HepG2 (cell line): Measurements from ENCODE around the gene TMTC2. TPM values are rescaled to one million over a fixed set of nuclear protein-coding genes. Genes with fewer than 3 reads are reported as not detected.

Source experiments
- BRD4 ChIP-seq: sonication (generic); formaldehyde crosslinking; IDR thresholded peaks from 2 replicates; pipeline ENCODE4 v1.4.0; 2020; ENCODE audit warnings: missing genetic modification reagents
- CAMTA2 ChIP-seq: sonication (generic); formaldehyde crosslinking; IDR thresholded peaks from 2 replicates; pipeline ENCODE4 v1.4.0; 2020; ENCODE audit warnings: mild to moderate bottlenecking, missing genetic modification reagents, borderline replicate concordance
- CBX1 ChIP-seq: IDR thresholded peaks from one replicate; pipeline ENCODE4 v1.6.1; 2016; ENCODE audit warnings: antibody characterized with exemption, low read depth
- CC2D1A ChIP-seq: sonication (generic); formaldehyde crosslinking; IDR thresholded peaks from 2 replicates; pipeline ENCODE4 v1.8.1; 2023; ENCODE audit warnings: mild to moderate bottlenecking, missing genetic modification reagents
- CHD2 ChIP-seq: IDR thresholded peaks from 2 replicates; pipeline ENCODE4 v1.6.1; 2011; ENCODE audit warnings: low read depth, low read length, improper control_type of control experiment
- CHD4 ChIP-seq: fragments of 200-600 bp; sonication (generic); IDR thresholded peaks from 2 replicates; pipeline ENCODE4 v1.7.0; 2017; ENCODE audit warnings: mild to moderate bottlenecking, low read length, borderline replicate concordance
- MAF1 ChIP-seq: sonication (generic); formaldehyde crosslinking; IDR thresholded peaks from 2 replicates; pipeline ENCODE4 v1.5.0; 2020; ENCODE audit warnings: missing genetic modification reagents, borderline replicate concordance
- RFX5 ChIP-seq: IDR thresholded peaks from 2 replicates; pipeline ENCODE4 v1.6.1; 2011; ENCODE audit warnings: low read depth, low read length, improper control_type of control experiment
- SNRNP70 ChIP-seq: fragments of 200-400 bp; formaldehyde crosslinking; IDR thresholded peaks from 2 replicates; pipeline ENCODE4 v1.6.1; 2017; ENCODE audit warnings: mild to moderate bottlenecking, low read depth, low read length, moderate library complexity
- TEAD2 ChIP-seq: sonication (generic); formaldehyde crosslinking; IDR thresholded peaks from 2 replicates; pipeline ENCODE4 v1.9.0; 2021; ENCODE audit warnings: missing genetic modification reagents
- U2AF1 ChIP-seq: fragments of 200-400 bp; formaldehyde crosslinking; optimal IDR thresholded peaks from 2 replicates; pipeline ENCODE3; 2017; ENCODE audit warnings: mild to moderate bottlenecking, low read depth, low read length
- ZEB1 ChIP-seq: IDR thresholded peaks from 2 replicates; pipeline ENCODE4 v1.6.1; 2012; ENCODE audit warnings: mild to moderate bottlenecking, low read depth, inconsistent platforms; ENCODE audit not compliant: insufficient replicate concordance
- ZNF331 ChIP-seq: sonication (generic); formaldehyde crosslinking; IDR thresholded peaks from 2 replicates; pipeline ENCODE4 v1.4.0; 2020; ENCODE audit warnings: missing genetic modification reagents
- ZNF333 ChIP-seq: sonication (generic); formaldehyde crosslinking; IDR thresholded peaks from 2 replicates; pipeline ENCODE4 v1.4.0; 2020; ENCODE audit warnings: mild to moderate bottlenecking, missing genetic modification reagents, borderline replicate concordance
- ZNF558 ChIP-seq: sonication (generic); formaldehyde crosslinking; IDR thresholded peaks from 2 replicates; pipeline ENCODE4 v1.9.0; 2022; ENCODE audit warnings: mild to moderate bottlenecking, missing genetic modification reagents, borderline replicate concordance
- ZNF564 ChIP-seq: sonication (generic); formaldehyde crosslinking; IDR thresholded peaks from 2 replicates; pipeline ENCODE4 v1.8.1; 2023; ENCODE audit warnings: mild to moderate bottlenecking, missing genetic modification reagents
- ZNF709 ChIP-seq: sonication (generic); formaldehyde crosslinking; IDR thresholded peaks from 2 replicates; pipeline ENCODE4 v1.5.0; 2020; ENCODE audit warnings: mild to moderate bottlenecking, missing genetic modification reagents
- polyA plus RNA-seq, 8 experiments: library from polyadenylated mRNA; depleted of rRNA in 3 of 8; stranded (reverse) in 7 of 8; unstranded in 1 of 8; fragments of >200 nt; fragmentation: Illumina TruSeq in 4 of 8; extraction: Trizol in 4 of 8; gene quantifications; 2 replicates each; pipeline versions ENCODE4 v1.2.1 to v1.2.3, GENCODE V29; 2011 to 2016; ENCODE audit warnings: low read depth in 4 of 8, missing spikeins in 1 of 8, mixed read lengths in 1 of 8; ENCODE audit not compliant: insufficient read depth in 1 of 8
- total RNA-seq, 5 experiments: library from RNA; depleted of rRNA; stranded (reverse); fragments of >200 nt; fragmentation: Illumina TruSeq; extraction: Trizol; gene quantifications; 2 replicates each; pipeline ENCODE4 v1.2.3, GENCODE V29; 2016; ENCODE audit warnings: low read depth in 1 of 5
- TF ChIP-seq, protein P1 (sequence below): sonication (generic); formaldehyde crosslinking; IDR thresholded peaks from 2 replicates; pipeline ENCODE4 v1.5.0; 2020; ENCODE audit warnings: mild to moderate bottlenecking, missing genetic modification reagents, moderate library complexity
- TF ChIP-seq, protein P2 (sequence below): sonication (generic); formaldehyde crosslinking; IDR thresholded peaks from 2 replicates; pipeline ENCODE4 v1.5.0; 2020; ENCODE audit warnings: mild to moderate bottlenecking, missing genetic modification reagents
- TF ChIP-seq, protein P3 (sequence below): sonication (generic); formaldehyde crosslinking; IDR thresholded peaks from 2 replicates; pipeline ENCODE4 v1.4.0; 2020; ENCODE audit warnings: missing genetic modification reagents
- TF ChIP-seq, protein P4 (sequence below): sonication (generic); IDR thresholded peaks from 2 replicates; pipeline ENCODE4 v1.6.1; 2016; ENCODE audit warnings: low read depth, borderline replicate concordance
- TF ChIP-seq, protein P5 (sequence below): sonication (generic); formaldehyde crosslinking; IDR thresholded peaks from 2 replicates; pipeline ENCODE4 v1.5.0; 2020; ENCODE audit warnings: missing genetic modification reagents

TMTC2 gene
- total and polyA plus RNA-seq, 2 of the 13 experiments (the other 11 are each of a cell fraction or from before 2014, with no cell fraction given): 0.55 to 0.63 TPM

DNA sequence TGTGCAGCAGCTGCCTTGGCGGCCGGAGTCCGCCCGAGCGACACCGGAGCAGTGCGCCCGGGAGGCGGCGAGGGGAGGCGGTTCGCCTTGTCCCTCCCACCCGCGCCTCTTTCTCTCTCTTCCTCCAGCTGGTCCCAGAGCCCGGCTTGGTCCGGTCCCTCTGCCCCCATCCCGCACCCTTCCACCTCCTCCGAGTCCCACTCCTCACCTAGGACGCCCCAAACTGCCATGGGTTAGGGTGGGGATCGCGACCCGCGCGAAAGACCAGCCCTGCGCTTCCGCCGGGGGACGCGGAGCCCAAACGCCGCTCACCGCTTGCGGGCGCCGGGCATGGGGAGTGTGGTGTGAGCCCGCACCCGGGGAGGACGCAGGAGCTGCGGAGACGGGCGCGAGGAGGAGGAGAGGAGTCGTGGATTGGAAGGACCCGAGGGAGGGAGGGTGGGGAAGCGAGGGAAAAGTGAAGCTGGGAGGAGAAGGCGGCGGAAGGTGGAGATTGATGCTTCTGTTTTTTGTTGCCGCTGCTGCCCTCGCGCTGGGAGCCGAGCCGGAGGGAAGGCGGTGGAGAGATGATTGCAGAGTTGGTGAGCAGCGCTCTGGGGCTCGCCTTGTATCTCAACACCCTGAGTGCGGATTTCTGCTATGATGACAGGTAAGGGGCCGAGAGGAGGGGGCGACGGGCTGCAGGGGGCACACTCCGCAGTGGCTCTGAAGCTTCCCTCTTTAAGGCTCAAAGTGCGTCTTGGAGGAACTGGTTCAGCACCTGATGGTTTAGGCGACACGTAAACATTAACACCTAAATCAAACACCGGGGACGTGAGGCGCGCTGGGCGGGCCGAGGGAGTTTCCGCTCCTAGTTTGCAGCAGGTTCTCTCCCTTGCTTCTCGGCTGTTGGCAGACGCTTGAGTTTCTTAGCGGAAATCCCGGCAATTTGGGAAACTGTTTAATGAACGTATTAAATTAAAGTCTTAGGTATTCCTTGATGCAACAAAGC, 610 bp downstream of the TMTC2 start (continued):
- TF ChIP-seq, protein P1, sequence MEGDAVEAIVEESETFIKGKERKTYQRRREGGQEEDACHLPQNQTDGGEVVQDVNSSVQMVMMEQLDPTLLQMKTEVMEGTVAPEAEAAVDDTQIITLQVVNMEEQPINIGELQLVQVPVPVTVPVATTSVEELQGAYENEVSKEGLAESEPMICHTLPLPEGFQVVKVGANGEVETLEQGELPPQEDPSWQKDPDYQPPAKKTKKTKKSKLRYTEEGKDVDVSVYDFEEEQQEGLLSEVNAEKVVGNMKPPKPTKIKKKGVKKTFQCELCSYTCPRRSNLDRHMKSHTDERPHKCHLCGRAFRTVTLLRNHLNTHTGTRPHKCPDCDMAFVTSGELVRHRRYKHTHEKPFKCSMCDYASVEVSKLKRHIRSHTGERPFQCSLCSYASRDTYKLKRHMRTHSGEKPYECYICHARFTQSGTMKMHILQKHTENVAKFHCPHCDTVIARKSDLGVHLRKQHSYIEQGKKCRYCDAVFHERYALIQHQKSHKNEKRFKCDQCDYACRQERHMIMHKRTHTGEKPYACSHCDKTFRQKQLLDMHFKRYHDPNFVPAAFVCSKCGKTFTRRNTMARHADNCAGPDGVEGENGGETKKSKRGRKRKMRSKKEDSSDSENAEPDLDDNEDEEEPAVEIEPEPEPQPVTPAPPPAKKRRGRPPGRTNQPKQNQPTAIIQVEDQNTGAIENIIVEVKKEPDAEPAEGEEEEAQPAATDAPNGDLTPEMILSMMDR: peak; percentile 19; the same call in 1 of the 2 replicates
- TF ChIP-seq U2AF1 (no peak), CHD4 (no peak), RFX5 (no peak), ZNF558 (CRISPR knock-in tag) (0 out of 2 replicates have a peak, but pooled peaks have one; percentile 64), TEAD2 (CRISPR knock-in tag) (no peak), CAMTA2 (CRISPR knock-in tag) (no peak), ZNF331 (0 out of 2 replicates have a peak, but pooled peaks have one; percentile 16), MAF1 (0 out of 2 replicates have a peak, but pooled peaks have one; percentile 36), ZNF333 (CRISPR knock-in tag) (no peak), CC2D1A (CRISPR knock-in tag) (no peak), ZNF709 (CRISPR knock-in tag) (no peak), CHD2 (no peak), CBX1 (no peak), BRD4 (CRISPR knock-in tag) (no peak), ZNF564 (CRISPR knock-in tag) (no peak), ZEB1 (no peak), SNRNP70 (no peak)
- TF ChIP-seq, protein P2, sequence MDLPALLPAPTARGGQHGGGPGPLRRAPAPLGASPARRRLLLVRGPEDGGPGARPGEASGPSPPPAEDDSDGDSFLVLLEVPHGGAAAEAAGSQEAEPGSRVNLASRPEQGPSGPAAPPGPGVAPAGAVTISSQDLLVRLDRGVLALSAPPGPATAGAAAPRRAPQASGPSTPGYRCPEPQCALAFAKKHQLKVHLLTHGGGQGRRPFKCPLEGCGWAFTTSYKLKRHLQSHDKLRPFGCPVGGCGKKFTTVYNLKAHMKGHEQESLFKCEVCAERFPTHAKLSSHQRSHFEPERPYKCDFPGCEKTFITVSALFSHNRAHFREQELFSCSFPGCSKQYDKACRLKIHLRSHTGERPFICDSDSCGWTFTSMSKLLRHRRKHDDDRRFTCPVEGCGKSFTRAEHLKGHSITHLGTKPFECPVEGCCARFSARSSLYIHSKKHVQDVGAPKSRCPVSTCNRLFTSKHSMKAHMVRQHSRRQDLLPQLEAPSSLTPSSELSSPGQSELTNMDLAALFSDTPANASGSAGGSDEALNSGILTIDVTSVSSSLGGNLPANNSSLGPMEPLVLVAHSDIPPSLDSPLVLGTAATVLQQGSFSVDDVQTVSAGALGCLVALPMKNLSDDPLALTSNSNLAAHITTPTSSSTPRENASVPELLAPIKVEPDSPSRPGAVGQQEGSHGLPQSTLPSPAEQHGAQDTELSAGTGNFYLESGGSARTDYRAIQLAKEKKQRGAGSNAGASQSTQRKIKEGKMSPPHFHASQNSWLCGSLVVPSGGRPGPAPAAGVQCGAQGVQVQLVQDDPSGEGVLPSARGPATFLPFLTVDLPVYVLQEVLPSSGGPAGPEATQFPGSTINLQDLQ (CRISPR knock-in tag): peak; percentile 31; the same call in 1 of the 2 replicates
- TF ChIP-seq, protein P3, sequence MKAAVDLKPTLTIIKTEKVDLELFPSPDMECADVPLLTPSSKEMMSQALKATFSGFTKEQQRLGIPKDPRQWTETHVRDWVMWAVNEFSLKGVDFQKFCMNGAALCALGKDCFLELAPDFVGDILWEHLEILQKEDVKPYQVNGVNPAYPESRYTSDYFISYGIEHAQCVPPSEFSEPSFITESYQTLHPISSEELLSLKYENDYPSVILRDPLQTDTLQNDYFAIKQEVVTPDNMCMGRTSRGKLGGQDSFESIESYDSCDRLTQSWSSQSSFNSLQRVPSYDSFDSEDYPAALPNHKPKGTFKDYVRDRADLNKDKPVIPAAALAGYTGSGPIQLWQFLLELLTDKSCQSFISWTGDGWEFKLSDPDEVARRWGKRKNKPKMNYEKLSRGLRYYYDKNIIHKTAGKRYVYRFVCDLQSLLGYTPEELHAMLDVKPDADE: no peak
- TF ChIP-seq, protein P4, sequence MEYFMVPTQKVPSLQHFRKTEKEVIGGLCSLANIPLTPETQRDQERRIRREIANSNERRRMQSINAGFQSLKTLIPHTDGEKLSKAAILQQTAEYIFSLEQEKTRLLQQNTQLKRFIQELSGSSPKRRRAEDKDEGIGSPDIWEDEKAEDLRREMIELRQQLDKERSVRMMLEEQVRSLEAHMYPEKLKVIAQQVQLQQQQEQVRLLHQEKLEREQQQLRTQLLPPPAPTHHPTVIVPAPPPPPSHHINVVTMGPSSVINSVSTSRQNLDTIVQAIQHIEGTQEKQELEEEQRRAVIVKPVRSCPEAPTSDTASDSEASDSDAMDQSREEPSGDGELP: no peak
- TF ChIP-seq, protein P5, sequence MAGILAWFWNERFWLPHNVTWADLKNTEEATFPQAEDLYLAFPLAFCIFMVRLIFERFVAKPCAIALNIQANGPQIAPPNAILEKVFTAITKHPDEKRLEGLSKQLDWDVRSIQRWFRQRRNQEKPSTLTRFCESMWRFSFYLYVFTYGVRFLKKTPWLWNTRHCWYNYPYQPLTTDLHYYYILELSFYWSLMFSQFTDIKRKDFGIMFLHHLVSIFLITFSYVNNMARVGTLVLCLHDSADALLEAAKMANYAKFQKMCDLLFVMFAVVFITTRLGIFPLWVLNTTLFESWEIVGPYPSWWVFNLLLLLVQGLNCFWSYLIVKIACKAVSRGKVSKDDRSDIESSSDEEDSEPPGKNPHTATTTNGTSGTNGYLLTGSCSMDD (CRISPR knock-in tag): no peak
